HG03095 (cell line): ENCODE measurements around the gene FGF5.

ENCODE experiments used
- ATAC-seq: cut with Tn5 transposase; IDR thresholded peaks from one replicate; pipeline ENCODE4 v1.9.1; 2021; ENCODE audit warnings: moderate library complexity; ENCODE audit not compliant: unreplicated experiment

The FGF5 gene

DNA sequence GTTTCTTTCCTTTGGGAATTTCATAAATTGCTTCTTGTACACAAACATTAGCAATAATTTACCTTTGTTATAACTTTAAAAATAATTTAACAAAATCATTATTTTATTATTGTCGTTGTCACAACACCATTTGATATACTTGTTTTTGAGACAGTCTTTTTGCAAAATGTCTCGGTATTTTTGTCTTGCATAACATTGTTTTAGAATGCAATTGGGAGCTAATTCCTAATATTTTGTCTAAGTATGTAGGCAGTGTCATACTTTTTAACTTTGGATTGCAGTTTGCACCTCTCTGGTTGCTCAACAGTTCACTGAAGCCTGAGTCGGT lies 68.7 kb downstream of the FGF5 start:
- no peak for ATAC-seq

DNA sequence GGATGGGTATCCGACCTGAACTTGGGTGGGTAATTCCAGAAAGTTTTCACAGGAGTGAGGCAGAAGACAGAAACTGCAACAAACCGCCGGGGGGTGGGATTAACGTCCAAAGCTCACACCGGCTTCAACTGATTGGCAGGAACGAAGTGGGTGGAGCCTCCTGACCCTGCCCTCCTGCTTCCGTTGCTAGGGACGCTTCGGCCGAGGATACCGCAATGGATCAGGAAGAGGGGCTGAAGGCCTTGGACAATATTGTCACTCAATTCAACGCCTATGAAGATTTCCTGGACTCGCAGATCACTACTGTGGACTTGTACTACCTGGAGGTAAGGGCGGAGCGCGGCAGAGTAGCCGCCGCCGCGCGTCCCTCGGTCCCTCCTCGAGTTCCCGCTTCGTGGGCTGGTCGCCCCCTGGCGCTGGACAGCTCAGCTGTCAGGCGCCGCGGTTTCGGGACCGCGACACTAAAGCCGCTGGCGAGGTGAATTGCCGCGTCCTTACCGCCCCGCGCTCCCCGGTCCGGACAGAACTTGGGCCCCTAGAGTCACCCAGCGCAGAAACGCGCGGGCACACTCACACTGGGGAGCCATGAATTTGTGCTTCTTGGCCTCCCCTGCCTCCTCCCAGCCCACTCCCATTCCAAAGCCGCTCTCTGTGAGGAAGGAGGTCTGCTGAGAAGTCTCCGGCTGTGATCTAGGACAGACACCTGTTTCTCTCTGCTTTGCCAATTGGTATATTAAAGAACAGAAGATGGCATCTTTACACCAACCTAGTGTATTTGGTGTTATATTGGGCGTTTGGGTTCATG lies 69.3 kb downstream of the FGF5 start, which contains the start of gene CFAP299:
Gene CFAP299 (plus strand): TSS at position 177 of the 805 bp plus-strand sequence.
- ATAC-seq: peak; percentile 98

DNA sequence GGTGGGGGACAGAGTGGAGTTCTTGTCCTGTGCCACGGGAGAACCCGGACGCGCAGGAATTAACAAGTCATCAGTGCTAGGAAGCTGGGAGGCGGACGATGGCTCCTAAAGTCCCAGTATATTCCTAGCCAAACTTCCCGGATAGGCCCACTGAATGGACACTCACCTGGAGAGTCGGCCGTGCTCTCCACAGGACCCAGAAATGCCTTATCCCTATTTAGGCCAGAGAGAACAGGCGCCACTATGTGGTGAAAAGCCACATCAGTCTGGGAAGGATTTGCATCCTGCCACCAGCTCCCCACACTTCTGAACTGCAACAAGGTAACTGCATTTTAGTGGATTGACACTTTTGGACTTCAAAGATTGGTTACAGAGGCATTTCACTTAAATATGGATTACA lies 70.1 kb downstream of the FGF5 start:
- ATAC-seq: no peak

DNA sequence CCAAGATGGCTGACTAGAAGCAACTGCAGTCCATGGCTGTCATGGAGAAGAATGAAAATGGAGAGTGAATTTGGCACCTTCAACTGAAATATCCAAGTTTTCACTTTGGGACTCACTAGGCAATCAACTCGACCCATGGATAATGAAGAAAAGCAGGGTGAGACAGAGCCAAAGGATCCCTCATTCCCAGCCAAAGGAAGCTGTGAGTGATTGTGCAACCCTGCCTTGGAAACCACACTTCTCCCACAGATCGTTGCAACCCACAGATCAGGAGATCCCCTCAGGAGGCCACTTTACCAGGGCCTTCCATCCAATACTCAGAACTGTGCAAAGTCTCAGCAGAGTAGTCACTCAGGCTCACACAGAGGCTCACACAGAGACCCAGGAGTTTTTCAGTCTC lies 73.6 kb downstream of the FGF5 start:
- no peak for ATAC-seq
